Esophagus muscularis mucosa (tissue), 3 donors: ENCODE data around the gene MAP6.

Source experiments
- POLR2A ChIP-seq: fragments of 450-650 bp; IDR thresholded peaks from one replicate; pipeline ENCODE4 v1.6.1; 2017; ENCODE audit warnings: antibody characterized with exemption, moderate library complexity, mild to moderate bottlenecking, low read depth
- TF ChIP-seq, protein P1 (sequence below), 3 experiments: fragments of 200-600 bp in 2 of 3; fragments of 450-650 bp in 1 of 3; sonication (generic) in 2 of 3; IDR thresholded peaks; one replicate each; pipeline ENCODE4 v1.5.1; 2017 to 2019; ENCODE audit warnings: antibody characterized with exemption in 3 of 3, mild to moderate bottlenecking in 2 of 3, moderate library complexity in 1 of 3

DNA sequence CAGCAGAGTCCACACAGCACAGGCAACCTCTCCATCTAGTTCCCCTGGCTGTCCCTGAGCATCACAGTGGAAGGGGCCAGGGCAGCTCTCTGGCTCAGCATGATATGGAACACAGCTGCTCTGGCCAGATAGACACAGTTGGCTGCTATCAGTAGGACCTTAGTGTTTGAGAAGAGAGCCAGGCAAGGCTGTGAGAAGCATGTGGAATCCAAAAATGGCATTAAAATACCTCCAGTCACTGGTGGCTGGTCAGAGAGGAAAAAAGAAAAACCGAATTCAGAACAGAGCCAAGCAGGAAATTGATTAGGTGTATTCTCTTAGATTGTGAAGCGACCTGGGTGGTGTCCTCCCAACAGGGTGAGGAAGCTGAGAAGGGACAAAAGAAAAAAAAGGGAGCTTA is 78.9 kb downstream of the MAP6 start:
- TF ChIP-seq, protein P1, sequence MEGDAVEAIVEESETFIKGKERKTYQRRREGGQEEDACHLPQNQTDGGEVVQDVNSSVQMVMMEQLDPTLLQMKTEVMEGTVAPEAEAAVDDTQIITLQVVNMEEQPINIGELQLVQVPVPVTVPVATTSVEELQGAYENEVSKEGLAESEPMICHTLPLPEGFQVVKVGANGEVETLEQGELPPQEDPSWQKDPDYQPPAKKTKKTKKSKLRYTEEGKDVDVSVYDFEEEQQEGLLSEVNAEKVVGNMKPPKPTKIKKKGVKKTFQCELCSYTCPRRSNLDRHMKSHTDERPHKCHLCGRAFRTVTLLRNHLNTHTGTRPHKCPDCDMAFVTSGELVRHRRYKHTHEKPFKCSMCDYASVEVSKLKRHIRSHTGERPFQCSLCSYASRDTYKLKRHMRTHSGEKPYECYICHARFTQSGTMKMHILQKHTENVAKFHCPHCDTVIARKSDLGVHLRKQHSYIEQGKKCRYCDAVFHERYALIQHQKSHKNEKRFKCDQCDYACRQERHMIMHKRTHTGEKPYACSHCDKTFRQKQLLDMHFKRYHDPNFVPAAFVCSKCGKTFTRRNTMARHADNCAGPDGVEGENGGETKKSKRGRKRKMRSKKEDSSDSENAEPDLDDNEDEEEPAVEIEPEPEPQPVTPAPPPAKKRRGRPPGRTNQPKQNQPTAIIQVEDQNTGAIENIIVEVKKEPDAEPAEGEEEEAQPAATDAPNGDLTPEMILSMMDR (IDR thresholded peaks at IDR 0.05), result no peak
- TF ChIP-seq POLR2A, result no peak
